ENCODE data around the gene STK17B. TPM values are rescaled to one million over a fixed set of nuclear protein-coding genes. Genes with fewer than 3 reads are reported as not detected.

Gene STK17B
- polyA plus RNA-seq (2013, experiment 1 of 2) = 3.5 TPM
- polyA plus RNA-seq (2013, experiment 2 of 2) = 4.6 TPM

DNA sequence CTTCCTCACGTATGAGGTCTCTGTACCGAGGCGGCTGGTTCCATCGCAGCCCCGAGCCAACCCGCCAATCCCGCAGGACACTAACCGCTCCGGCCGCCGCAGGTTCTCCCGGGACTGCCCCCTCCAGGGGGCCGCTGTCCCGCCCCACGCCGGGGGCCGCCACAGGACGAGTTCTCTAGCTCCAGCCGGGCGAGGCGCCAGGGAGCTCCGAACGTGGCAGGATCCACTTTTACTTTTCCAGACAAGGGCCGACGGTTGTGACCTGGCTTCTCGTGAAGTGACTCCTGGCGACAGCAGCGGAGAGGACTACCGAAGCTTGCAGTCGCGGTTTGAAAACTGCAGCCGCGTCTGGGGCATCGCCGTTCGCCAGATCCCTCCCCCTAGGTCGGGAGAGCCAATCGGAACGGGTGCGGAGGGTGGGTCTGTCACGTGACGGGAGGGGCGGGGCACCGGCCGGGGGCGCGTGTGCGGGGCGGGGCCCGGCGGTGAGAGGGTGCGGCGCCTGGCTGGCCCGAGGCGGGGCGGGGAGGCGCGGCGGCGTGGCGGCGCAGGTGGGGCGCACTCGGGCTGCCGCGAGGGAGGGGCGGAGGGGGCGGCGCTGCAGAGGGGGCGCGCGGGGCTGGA, at the start of gene STK17B:
Gene STK17B (minus strand): TSS at position 331 of the 624 bp plus-strand sequence. CDS start 8,195 bp downstream, outside the sequence.
- Histone ChIP-seq H3K27me3 (ENCODE audit: insufficient read depth, low read length) (peaks cover 36% of the 10 kb centered on the region), H3K36me3 (ENCODE audit: insufficient read depth, low read length) (no peaks in the 10 kb centered on the region), H3K9ac (ENCODE audit: low read depth, low read length) (peak within 1 kb of the TSS; percentile 82), H3K4me3 (ENCODE audit: low read length) (peak within 1 kb of the TSS; percentile 93), H3K4me1 (ENCODE audit: insufficient read depth, low read length) (peaks cover 30% of the 10 kb centered on the region), H3K27ac (ENCODE audit: low read depth, low read length) (peak within 1 kb of the TSS; percentile 76; the same call in 1 of the 2 replicates), H3K9me3 (ENCODE audit: insufficient read depth, low read depth, low read length) (no peaks in the 10 kb centered on the region)
- WGBS = under 1% methylated on average over 72 of the region's 72 CpGs

DNA sequence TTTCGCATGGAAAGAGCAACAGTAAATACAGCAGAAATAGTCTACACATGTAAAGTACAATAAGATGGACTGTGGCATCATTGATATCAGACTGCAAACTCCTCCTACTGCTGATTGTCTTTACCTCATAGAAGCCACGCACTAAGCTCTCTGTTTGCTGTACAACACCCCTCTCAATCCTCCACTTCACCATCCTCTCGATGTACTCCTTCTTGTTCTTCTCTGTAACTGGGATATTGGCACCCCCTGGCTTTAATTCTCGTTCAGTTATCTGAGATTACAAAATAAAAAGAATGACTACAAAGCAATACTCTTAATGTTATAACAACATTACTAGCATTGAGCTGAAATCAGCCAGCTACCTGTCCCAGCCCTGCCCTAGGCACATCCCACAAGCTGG, 49.3 kb upstream of the STK17B start:
- 85% methylated on average over 4 of the region's 4 CpGs for WGBS
- no peak overlapping the region for H3K27ac ChIP-seq (ENCODE audit: low read depth, low read length)
- H3K27me3 ChIP-seq (ENCODE audit: insufficient read depth, low read length) = no peaks in the 10 kb centered on the region
- no peak overlapping the region for H3K9ac ChIP-seq (ENCODE audit: low read depth, low read length)
- H3K36me3 ChIP-seq (ENCODE audit: insufficient read depth, low read length) = no peaks in the 10 kb centered on the region
- H3K4me1 ChIP-seq (ENCODE audit: insufficient read depth, low read length) = no peaks in the 10 kb centered on the region
- no peaks in the 10 kb centered on the region for H3K9me3 ChIP-seq (ENCODE audit: insufficient read depth, low read depth, low read length)
- H3K4me3 ChIP-seq (ENCODE audit: low read length) = no peak overlapping the region

DNA sequence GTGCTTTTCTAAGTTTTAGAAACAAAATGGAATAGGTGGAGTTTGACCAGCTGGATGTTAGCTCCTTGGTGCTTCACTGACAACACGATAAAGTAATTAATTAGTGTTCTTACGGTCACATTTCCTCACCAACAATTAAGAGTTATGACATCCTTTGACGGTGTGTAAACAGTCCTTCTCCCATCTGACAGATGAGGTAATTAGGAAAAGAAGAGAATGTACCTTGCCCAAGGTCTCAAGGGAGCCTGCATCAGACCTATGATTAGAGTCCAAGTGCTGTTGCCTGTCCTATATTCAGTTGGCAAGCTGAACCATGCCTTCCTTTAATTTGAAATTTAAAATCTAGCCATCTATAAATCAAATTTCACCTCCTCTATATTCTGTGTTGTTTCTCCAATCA, 48.3 kb upstream of the STK17B start:
- Histone ChIP-seq H3K27ac (ENCODE audit: low read depth, low read length) (no peak overlapping the region), H3K27me3 (ENCODE audit: insufficient read depth, low read length) (no peaks in the 10 kb centered on the region), H3K4me1 (ENCODE audit: insufficient read depth, low read length) (no peaks in the 10 kb centered on the region), H3K9ac (ENCODE audit: low read depth, low read length) (no peak overlapping the region), H3K9me3 (ENCODE audit: insufficient read depth, low read depth, low read length) (no peaks in the 10 kb centered on the region), H3K4me3 (ENCODE audit: low read length) (no peak overlapping the region), H3K36me3 (ENCODE audit: insufficient read depth, low read length) (no peaks in the 10 kb centered on the region)
- WGBS = 99% methylated on average over 3 of the region's 3 CpGs

DNA sequence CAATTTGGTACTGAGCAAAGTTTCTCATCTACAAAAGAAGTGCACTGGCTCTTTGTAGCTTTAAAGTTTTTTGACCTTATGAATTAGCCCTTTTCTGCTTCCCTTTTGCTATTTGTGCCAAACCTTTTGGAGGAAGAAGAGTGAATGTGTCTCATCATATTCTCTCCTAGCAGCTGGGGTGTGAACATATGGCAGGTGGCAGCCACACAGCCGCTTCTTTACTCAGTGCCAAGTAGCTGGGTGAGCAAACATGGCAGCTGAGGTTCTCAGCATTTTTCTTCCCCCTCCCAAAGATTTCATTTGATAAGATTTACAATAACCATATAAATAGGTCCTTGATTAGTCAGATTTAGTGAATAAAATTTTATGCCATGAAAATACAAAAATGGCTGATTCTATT, 46.7 kb upstream of the STK17B start:
- Histone ChIP-seq H3K9me3 (ENCODE audit: insufficient read depth, low read depth, low read length) (no peaks in the 10 kb centered on the region), H3K4me3 (ENCODE audit: low read length) (no peak overlapping the region), H3K4me1 (ENCODE audit: insufficient read depth, low read length) (no peaks in the 10 kb centered on the region), H3K27me3 (ENCODE audit: insufficient read depth, low read length) (no peaks in the 10 kb centered on the region), H3K36me3 (ENCODE audit: insufficient read depth, low read length) (no peaks in the 10 kb centered on the region), H3K27ac (ENCODE audit: low read depth, low read length) (no peak overlapping the region), H3K9ac (ENCODE audit: low read depth, low read length) (no peak overlapping the region)
- WGBS = 88% methylated on average over 1 of the region's 1 CpG

DNA sequence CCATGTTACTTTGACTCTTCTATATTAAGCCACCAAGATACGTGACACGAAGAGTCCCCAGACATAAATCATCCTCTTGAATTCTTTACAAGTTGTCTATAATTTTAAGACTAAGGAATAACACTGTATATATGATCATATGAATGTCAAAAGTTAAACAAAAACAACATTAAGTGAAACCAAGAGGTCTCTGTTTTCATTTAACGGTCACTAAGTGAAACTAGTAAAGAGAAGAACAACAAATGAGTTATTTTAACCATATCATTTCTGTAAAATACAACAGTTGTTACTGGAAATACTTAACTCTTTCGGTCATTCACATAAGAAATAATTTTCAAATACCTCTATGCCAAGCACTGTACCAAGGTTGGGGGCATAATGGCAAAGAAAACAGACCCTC, 45.7 kb upstream of the STK17B start:
- WGBS = 97% methylated on average over 3 of the region's 4 CpGs
- H3K9me3 ChIP-seq (ENCODE audit: insufficient read depth, low read depth, low read length) = no peaks in the 10 kb centered on the region
- H3K27me3 ChIP-seq (ENCODE audit: insufficient read depth, low read length) = no peaks in the 10 kb centered on the region
- no peak overlapping the region for H3K9ac ChIP-seq (ENCODE audit: low read depth, low read length)
- H3K4me1 ChIP-seq (ENCODE audit: insufficient read depth, low read length) = no peaks in the 10 kb centered on the region
- H3K36me3 ChIP-seq (ENCODE audit: insufficient read depth, low read length) = no peaks in the 10 kb centered on the region
- no peak overlapping the region for H3K27ac ChIP-seq (ENCODE audit: low read depth, low read length)
- H3K4me3 ChIP-seq (ENCODE audit: low read length) = no peak overlapping the region

DNA sequence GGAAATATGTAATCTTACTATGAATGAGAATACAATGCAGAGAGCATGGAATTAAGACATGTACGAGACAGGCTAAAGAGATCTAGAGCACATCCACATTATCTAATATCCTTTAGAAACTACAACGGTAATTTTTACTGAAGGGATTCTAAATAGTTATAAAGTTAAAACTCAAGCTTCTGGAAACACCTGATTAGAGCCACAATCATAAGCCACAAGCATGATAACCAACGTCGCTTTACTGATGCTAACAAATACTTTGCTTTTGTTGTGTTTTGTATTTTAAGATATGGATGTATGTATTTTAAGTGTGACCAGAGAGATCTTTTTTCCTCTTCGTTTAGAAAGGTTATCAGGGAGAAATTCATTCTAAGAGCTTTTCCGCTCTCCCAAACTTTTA, 44.0 kb upstream of the STK17B start:
- no peaks in the 10 kb centered on the region for H3K4me1 ChIP-seq (ENCODE audit: insufficient read depth, low read length)
- WGBS = 88% methylated on average over 3 of the region's 6 CpGs
- no peaks in the 10 kb centered on the region for H3K36me3 ChIP-seq (ENCODE audit: insufficient read depth, low read length)

DNA sequence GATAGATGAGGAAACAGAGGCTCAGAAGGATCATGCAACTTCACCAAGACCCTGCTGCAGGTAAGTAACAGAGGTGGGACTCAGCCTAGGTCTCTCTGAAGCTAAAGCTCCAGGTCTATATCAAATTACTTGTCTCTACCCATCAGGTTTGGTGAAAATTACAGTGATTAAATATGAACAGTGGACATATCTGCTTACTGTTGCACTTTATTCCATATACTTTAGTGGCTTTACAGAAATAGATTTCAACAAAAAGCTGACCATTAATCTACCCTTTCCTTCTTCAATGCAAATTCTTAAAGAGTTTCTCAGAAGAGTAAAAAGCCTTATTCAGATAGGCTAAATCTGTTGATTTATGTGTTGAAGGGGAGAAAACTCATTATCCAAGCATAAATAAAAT, 42.8 kb upstream of the STK17B start:
- Histone ChIP-seq H3K27ac (ENCODE audit: low read depth, low read length) (no peak overlapping the region), H3K4me3 (ENCODE audit: low read length) (no peak overlapping the region), H3K9me3 (ENCODE audit: insufficient read depth, low read depth, low read length) (no peaks in the 10 kb centered on the region), H3K36me3 (ENCODE audit: insufficient read depth, low read length) (no peaks in the 10 kb centered on the region), H3K9ac (ENCODE audit: low read depth, low read length) (no peak overlapping the region), H3K4me1 (ENCODE audit: insufficient read depth, low read length) (no peaks in the 10 kb centered on the region), H3K27me3 (ENCODE audit: insufficient read depth, low read length) (no peaks in the 10 kb centered on the region)

More for the DNA sequence above, 44.0 kb upstream of the STK17B start:
- Histone ChIP-seq H3K4me3 (ENCODE audit: low read length) (no peak overlapping the region), H3K9me3 (ENCODE audit: insufficient read depth, low read depth, low read length) (no peaks in the 10 kb centered on the region), H3K9ac (ENCODE audit: low read depth, low read length) (no peak overlapping the region), H3K27me3 (ENCODE audit: insufficient read depth, low read length) (no peaks in the 10 kb centered on the region), H3K27ac (ENCODE audit: low read depth, low read length) (no peak overlapping the region)

DNA sequence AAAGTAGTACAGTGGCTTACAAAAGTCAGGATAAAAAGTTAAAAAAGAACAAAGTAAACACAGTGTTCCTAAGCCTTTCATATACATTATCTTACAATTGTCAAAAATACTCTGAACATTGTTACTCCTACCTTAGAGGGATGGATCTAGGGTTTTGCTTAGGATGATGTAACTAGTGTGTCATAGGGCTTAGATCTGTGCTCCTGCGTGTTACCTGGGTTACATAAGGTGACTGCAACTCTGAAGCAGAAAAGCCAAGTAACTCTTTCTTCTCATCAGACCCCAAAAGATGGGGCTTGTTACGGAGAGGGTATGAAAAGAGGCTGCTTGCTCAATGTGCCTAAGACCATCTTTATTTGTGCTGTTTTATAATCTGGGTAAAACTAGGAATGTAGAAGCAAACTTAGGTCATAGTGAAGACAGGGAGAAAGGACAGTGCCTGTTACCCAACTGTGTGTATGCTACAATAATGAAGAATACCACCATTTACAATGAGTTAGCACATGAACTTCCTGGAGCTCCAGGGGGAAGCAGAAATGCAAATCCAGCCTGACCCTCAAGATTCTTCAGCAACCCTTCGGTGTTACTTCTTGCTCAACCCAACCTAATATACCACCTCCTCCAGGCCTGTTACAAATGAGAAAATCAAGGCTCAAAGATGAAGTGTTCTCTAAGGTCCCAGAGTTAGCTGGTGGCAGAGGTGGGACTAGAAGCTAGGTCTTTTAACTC, 42.0 kb upstream of the STK17B start:
- Histone ChIP-seq H3K4me1 (ENCODE audit: insufficient read depth, low read length) (no peaks in the 10 kb centered on the region), H3K9ac (ENCODE audit: low read depth, low read length) (no peak overlapping the region), H3K9me3 (ENCODE audit: insufficient read depth, low read depth, low read length) (no peaks in the 10 kb centered on the region), H3K27ac (ENCODE audit: low read depth, low read length) (no peak overlapping the region), H3K4me3 (ENCODE audit: low read length) (no peak overlapping the region), H3K27me3 (ENCODE audit: insufficient read depth, low read length) (no peaks in the 10 kb centered on the region), H3K36me3 (ENCODE audit: insufficient read depth, low read length) (no peaks in the 10 kb centered on the region)
- WGBS = 93% methylated on average over 3 of the region's 3 CpGs

DNA sequence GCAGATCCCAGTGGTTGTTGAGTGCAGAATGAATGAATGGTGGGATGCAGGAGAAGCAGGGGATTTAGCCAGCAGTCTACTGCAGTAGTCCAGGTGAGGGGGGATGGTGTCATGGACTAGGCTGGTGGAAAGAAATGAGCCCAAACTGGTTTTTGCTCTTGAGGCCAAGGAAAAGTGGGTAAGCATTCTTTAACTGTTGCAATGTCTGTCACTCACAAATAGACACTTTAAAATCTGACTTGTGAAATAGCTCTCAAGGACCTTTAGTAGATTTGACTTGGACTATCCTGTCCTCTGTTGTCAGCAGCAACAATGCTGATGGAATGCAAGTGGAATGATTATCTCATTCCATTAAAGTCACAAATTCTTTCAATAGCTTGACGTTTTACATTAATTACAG, 37.5 kb upstream of the STK17B start:
- Histone ChIP-seq H3K9me3 (ENCODE audit: insufficient read depth, low read depth, low read length) (no peaks in the 10 kb centered on the region), H3K36me3 (ENCODE audit: insufficient read depth, low read length) (no peaks in the 10 kb centered on the region), H3K4me1 (ENCODE audit: insufficient read depth, low read length) (peaks cover 4% of the 10 kb centered on the region; the same call in 1 of the 2 replicates), H3K9ac (ENCODE audit: low read depth, low read length) (no peak overlapping the region), H3K27me3 (ENCODE audit: insufficient read depth, low read length) (no peaks in the 10 kb centered on the region), H3K27ac (ENCODE audit: low read depth, low read length) (no peak overlapping the region), H3K4me3 (ENCODE audit: low read length) (no peak overlapping the region)
- WGBS = 100% methylated on average over 1 of the region's 1 CpG

DNA sequence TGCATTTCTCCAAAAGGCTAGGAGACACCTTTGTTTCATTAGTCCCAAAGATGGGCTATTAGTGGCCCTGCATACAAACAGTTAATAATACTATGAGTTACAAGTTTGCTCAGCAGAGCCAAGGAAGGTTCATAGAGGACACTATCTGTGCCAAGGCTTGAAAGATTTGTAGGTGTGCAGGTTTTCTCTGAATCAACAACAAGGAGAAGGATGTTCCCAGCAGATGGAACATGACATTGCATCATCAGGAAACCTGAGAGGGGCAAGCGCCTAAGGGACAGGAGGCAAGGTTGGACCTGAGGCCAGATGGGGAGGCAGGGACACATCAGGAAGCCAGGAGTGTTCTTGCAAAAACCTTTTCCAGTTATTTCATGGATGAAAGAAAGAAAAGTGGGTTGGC, 35.4 kb upstream of the STK17B start:
- H3K36me3 ChIP-seq (ENCODE audit: insufficient read depth, low read length) = no peaks in the 10 kb centered on the region
- H3K4me1 ChIP-seq (ENCODE audit: insufficient read depth, low read length) = peaks cover 4% of the 10 kb centered on the region; the same call in 1 of the 2 replicates
- no peak overlapping the region for H3K27ac ChIP-seq (ENCODE audit: low read depth, low read length)
- no peak overlapping the region for H3K9ac ChIP-seq (ENCODE audit: low read depth, low read length)
- H3K9me3 ChIP-seq (ENCODE audit: insufficient read depth, low read depth, low read length) = no peaks in the 10 kb centered on the region
- H3K27me3 ChIP-seq (ENCODE audit: insufficient read depth, low read length) = no peaks in the 10 kb centered on the region
- no peak overlapping the region for H3K4me3 ChIP-seq (ENCODE audit: low read length)
- WGBS = 93% methylated on average over 1 of the region's 1 CpG

DNA sequence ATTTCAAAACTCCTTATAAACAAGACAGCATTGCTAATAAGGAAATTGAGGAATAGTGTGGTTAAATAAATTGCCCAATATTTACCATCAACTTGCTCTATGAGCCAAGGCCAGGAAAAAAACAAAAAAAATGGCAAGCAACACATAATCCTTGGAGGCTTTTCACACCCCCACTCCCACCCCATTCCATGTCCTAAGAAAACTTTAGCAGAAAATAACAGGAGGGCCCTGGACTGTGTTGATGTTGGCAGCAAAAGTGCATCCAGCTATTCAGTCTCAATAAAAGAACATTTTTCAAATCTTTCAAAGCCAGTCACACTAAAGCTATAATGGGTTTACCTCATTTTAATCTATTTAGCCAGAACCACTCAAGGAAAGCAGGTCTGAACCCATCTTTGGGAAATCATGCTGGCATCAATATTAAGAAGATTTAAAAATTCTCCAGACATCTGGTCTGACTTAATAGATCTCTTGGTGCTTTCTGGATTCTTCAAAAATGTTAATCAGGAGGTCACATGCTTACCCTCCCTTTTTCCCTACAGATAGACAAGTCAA, 34.6 kb upstream of the STK17B start:
- no peaks in the 10 kb centered on the region for H3K9me3 ChIP-seq (ENCODE audit: insufficient read depth, low read depth, low read length)
- H3K9ac ChIP-seq (ENCODE audit: low read depth, low read length) = no peak overlapping the region
- H3K27me3 ChIP-seq (ENCODE audit: insufficient read depth, low read length) = no peaks in the 10 kb centered on the region
- peaks cover 4% of the 10 kb centered on the region; the same call in 1 of the 2 replicates for H3K4me1 ChIP-seq (ENCODE audit: insufficient read depth, low read length)
- no peak overlapping the region for H3K27ac ChIP-seq (ENCODE audit: low read depth, low read length)
- no peaks in the 10 kb centered on the region for H3K36me3 ChIP-seq (ENCODE audit: insufficient read depth, low read length)
- no peak overlapping the region for H3K4me3 ChIP-seq (ENCODE audit: low read length)

All from HUES64 (cell line).